Thymus (tissue), 11 donors: Measurements from ENCODE around the gene ASXL1. TPM values are rescaled to one million over a fixed set of nuclear protein-coding genes. Genes with fewer than 3 reads are reported as not detected.

ENCODE experiments used
- DNase-seq, 9 donors: peaks; one replicate each; pipeline ENCODE4 v3.0.0-alpha.2; 2013; ENCODE audit warnings: low spot score in 9 of 9, low read depth in 6 of 9, missing footprints in 1 of 9
- H3K27ac ChIP-seq, 2 donors: one replicate each; pipeline ENCODE4 v1.5.1; 2013; ENCODE audit warnings: control low read depth in 1 of 2, low read depth in 1 of 2, low read length in 1 of 2, mild to moderate bottlenecking in 1 of 2, moderate library complexity in 1 of 2
- H3K27me3 ChIP-seq, 2 donors: one replicate each; pipeline ENCODE4 v1.5.1; 2013; ENCODE audit warnings: low read length in 1 of 2; ENCODE audit not compliant: control insufficient read depth in 2 of 2, insufficient read depth in 1 of 2
- H3K36me3 ChIP-seq, 2 donors: one replicate each; pipeline ENCODE4 v1.5.1; 2013; ENCODE audit warnings: low read length in 1 of 2, mild to moderate bottlenecking in 1 of 2, moderate library complexity in 1 of 2; ENCODE audit not compliant: control insufficient read depth in 2 of 2, insufficient read depth in 2 of 2
- H3K4me1 ChIP-seq, 2 donors: one replicate each; pipeline ENCODE4 v1.5.1; 2013; ENCODE audit warnings: low read length in 2 of 2; ENCODE audit not compliant: control insufficient read depth in 2 of 2, insufficient read depth in 2 of 2
- H3K4me3 ChIP-seq, 2 donors: one replicate each; pipeline ENCODE4 v1.5.1; 2013; ENCODE audit warnings: low read length in 2 of 2, control low read depth in 1 of 2, mild to moderate bottlenecking in 1 of 2
- H3K9me3 ChIP-seq, 2 donors: one replicate each; pipeline ENCODE4 v1.5.1; 2013; ENCODE audit warnings: low read length in 1 of 2, mild to moderate bottlenecking in 1 of 2; ENCODE audit not compliant: control insufficient read depth in 2 of 2, insufficient read depth in 1 of 2
- WGBS: extraction: QIAGEN DNeasy Blood & Tissue Kit; methylation state at CpG from one replicate; pipeline ENCODE4 v1.1.7; 2013; 5-methylcytosine and 5-hydroxymethylcytosine counted together
- polyA plus RNA-seq: library from polyadenylated mRNA; stranded (reverse); fragments of 200-250 nt; gene quantifications from one replicate; pipeline ENCODE4 v1.2.3, GENCODE V29; 2013
- total RNA-seq: library from RNA; stranded (reverse); fragments of 120-200 nt; gene quantifications from one replicate; pipeline ENCODE4 v1.2.4, GENCODE V29; 2013
- donor health status: healthy.

The ASXL1 gene
- total and polyA plus RNA-seq, 2 donors: 34.8 to 40.0 TPM

GRCh38 chr20:32467506-32468312, 109.6 kb downstream of the ASXL1 start:
- H3K4me3 ChIP-seq: no peak overlapping the region
- no peak for DNase-seq
- no peak overlapping the region for H3K27ac ChIP-seq
- no peaks in the 10 kb centered on the region for H3K9me3 ChIP-seq
- peaks cover 0 to 13% of the 10 kb centered on the region in 2 donors for H3K4me1 ChIP-seq
- H3K36me3 ChIP-seq: peaks cover 70 to 71% of the 10 kb centered on the region in 2 donors
- H3K27me3 ChIP-seq: no peaks in the 10 kb centered on the region
- WGBS: 98% methylated on average over 12 of the region's 12 CpGs

- peak overlapping the region in 1 of 2 donors; percentile 20 for H3K27ac ChIP-seq
- no peak for DNase-seq
- over 99% methylated on average over 6 of the region's 6 CpGs for WGBS
These were observed 110.1 kb downstream of the ASXL1 start for GRCh38 chr20:32468313-32468640.

GRCh38 chr20:32468860-32469259, 110.7 kb downstream of the ASXL1 start:
- Histone ChIP-seq H3K9me3 (no peaks in the 10 kb centered on the region), H3K27me3 (no peaks in the 10 kb centered on the region), H3K27ac (no peak overlapping the region), H3K4me1 (peaks cover 0 to 15% of the 10 kb centered on the region in 2 donors), H3K4me3 (no peak overlapping the region), H3K36me3 (peaks cover 72 to 73% of the 10 kb centered on the region in 2 donors)
- DNase-seq: no peak
- 91% methylated on average over 7 of the region's 7 CpGs for WGBS

More at GRCh38 chr20:32468313-32468640, 110.1 kb downstream of the ASXL1 start:
- Histone ChIP-seq H3K27me3 (no peaks in the 10 kb centered on the region), H3K4me1 (peaks cover 0 to 13% of the 10 kb centered on the region in 2 donors), H3K9me3 (no peaks in the 10 kb centered on the region), H3K4me3 (no peak overlapping the region), H3K36me3 (peaks cover 72% of the 10 kb centered on the region in 2 donors)

GRCh38 chr20:32470025-32470861, 112.1 kb downstream of the ASXL1 start:
- 85% methylated on average over 27 of the region's 27 CpGs for WGBS
- DNase-seq: peak in 1 of 9 donors; percentile 63
- no peak overlapping the region for H3K4me3 ChIP-seq
- H3K27me3 ChIP-seq: no peaks in the 10 kb centered on the region
- H3K36me3 ChIP-seq: peaks cover 74 to 75% of the 10 kb centered on the region in 2 donors
- H3K4me1 ChIP-seq: peaks cover 0 to 29% of the 10 kb centered on the region in 2 donors
- no peaks in the 10 kb centered on the region for H3K9me3 ChIP-seq
- H3K27ac ChIP-seq: peak overlapping the region in 1 of 2 donors; percentile 31

GRCh38 chr20:32470940-32471339, 112.8 kb downstream of the ASXL1 start:
- Histone ChIP-seq H3K4me3 (no peak overlapping the region), H3K27me3 (no peaks in the 10 kb centered on the region), H3K36me3 (peaks cover 69 to 70% of the 10 kb centered on the region in 2 donors), H3K9me3 (peaks cover 0 to 2% of the 10 kb centered on the region in 2 donors), H3K27ac (no peak overlapping the region), H3K4me1 (peaks cover 4 to 36% of the 10 kb centered on the region in 2 donors)
- 93% methylated on average over 9 of the region's 9 CpGs for WGBS
- DNase-seq: no peak

- 97% methylated on average over 6 of the region's 6 CpGs for WGBS
- DNase-seq: no peak
- no peaks in the 10 kb centered on the region for H3K27me3 ChIP-seq
- H3K4me3 ChIP-seq: no peak overlapping the region
- H3K27ac ChIP-seq: no peak overlapping the region
- H3K9me3 ChIP-seq: peaks cover 0 to 5% of the 10 kb centered on the region in 2 donors
- peaks cover 55 to 58% of the 10 kb centered on the region in 2 donors for H3K36me3 ChIP-seq
- H3K4me1 ChIP-seq: peaks cover 19 to 54% of the 10 kb centered on the region in 2 donors
These were observed 114.6 kb downstream of the ASXL1 start for GRCh38 chr20:32472581-32473207.

- WGBS: 96% methylated on average over 29 of the region's 29 CpGs
- Histone ChIP-seq H3K36me3 (peaks cover 52 to 54% of the 10 kb centered on the region in 2 donors), H3K27me3 (no peaks in the 10 kb centered on the region), H3K27ac (no peak overlapping the region), H3K4me1 (peaks cover 19 to 60% of the 10 kb centered on the region in 2 donors), H3K4me3 (no peak overlapping the region), H3K9me3 (peaks cover 0 to 5% of the 10 kb centered on the region in 2 donors)
- no peak for DNase-seq
These were observed 115.3 kb downstream of the ASXL1 start for GRCh38 chr20:32473231-32474008.

- Histone ChIP-seq H3K4me3 (no peak overlapping the region), H3K4me1 (peaks cover 19 to 67% of the 10 kb centered on the region in 2 donors), H3K27me3 (no peaks in the 10 kb centered on the region), H3K9me3 (peaks cover 0 to 5% of the 10 kb centered on the region in 2 donors), H3K27ac (peak overlapping the region; percentile 25 to 65), H3K36me3 (peaks cover 52 to 57% of the 10 kb centered on the region in 2 donors)
- DNase-seq: no peak
- WGBS: 97% methylated on average over 18 of the region's 18 CpGs
These were observed 116.0 kb downstream of the ASXL1 start for GRCh38 chr20:32474009-32474716.
